Erythroblast (primary cell): ENCODE results near the gene MKLN1.

Source experiments
- GATA1 ChIP-seq: IDR thresholded peaks from 2 replicates; pipeline ENCODE4 v1.6.1; 2011; ENCODE audit warnings: low read depth, mild to moderate bottlenecking, control low read depth, low read length, moderate library complexity
- POLR2A ChIP-seq: IDR thresholded peaks from 2 replicates; pipeline ENCODE4 v1.6.1; 2011; ENCODE audit warnings: mild to moderate bottlenecking, low read length

DNA sequence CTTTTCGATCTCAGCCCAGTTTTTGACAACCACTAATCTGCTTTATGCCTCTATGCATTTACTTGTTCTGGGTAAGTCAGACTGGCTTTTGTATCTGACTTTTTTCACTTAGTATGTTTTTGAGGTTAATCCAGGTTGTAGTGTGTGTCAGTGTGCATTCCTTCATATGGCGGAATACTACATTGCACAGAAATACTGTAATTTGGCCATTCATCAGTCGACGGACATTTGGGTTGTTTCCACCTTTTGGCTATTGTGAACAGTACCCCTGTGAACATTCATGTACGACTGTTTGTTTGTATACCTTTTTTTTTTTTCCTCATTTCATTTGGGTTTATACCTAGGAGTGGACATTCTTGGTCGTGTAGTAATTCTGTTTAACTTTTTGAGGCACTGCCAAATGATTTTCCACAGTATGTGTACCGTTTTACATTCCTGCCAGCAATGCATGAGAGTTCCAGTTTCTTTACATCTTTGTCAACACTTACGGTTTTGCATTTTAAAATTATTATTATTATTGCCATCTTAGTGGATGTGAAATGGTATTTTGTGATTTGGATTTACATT, 57.4 kb downstream of the MKLN1 start:
- TF ChIP-seq POLR2A, result no peak
- TF ChIP-seq GATA1, result no peak
